ENCODE data around the gene PLEKHA5.
"Not testable (repeated sequence)": the region's sequence is repeated elsewhere in the genome, so short reads cannot be mapped to it uniquely, and the experiment has no call there.

The PLEKHA5 gene

DNA sequence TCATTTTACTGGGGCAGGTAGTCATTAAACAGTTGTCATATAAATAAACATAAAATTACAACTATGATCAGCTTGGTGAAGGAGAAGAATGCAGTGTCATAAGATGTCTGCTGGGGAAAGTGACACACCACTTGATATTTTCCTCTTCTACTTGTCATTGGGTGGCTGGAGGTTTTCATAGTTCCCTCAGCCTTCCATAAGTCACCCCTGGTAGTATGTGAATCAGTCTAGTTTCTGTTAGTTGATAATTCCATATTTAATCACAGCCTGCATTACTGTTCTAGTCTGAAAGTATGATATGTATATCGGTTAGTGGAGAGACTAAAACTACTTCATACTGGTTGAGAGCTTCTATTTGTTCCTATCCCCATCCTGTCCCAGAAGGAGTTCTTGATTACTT, 38.2 kb downstream of the PLEKHA5 start:
- DNase-seq (ENCODE audit: low spot score): no peak

DNA sequence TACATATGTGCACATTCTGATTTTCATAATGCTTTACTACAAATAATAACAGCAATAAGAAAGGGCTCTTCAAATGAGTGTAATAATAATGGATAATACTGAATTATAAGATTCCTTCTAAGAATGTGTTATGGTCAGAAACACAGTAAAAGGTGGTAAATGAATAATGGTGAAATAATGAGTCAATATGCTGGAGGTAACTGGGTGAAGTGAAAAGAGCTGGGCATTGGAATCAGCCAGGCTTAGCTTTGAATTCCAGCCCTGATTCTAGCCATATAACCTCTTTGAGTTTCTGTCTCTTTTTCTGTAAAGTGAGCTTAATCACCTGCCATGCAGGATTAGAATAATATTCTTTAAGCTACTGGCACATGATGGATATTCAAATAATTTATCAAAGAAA, 39.1 kb downstream of the PLEKHA5 start:
- DNase-seq (ENCODE audit: low spot score): no peak

DNA sequence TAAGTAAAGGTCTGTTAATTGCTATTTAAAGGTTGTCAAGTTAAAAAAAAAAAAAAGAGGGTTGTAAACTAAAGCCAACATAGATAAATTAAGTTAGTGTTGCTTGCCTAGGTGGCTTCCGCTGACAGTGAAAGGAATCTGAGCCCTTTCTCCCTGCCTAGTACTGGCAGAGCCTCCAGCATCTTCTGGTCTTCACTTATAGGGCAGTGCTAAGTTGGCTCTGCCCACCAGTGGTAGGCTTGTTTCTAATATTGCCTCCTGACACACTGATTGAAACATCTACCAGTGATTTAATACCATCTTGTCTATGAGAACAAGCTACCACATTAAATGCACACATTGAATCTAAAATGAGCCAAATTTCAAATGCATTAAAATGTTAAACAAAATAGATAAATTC, 39.7 kb downstream of the PLEKHA5 start:
- DNase-seq (ENCODE audit: low spot score): no peak

DNA sequence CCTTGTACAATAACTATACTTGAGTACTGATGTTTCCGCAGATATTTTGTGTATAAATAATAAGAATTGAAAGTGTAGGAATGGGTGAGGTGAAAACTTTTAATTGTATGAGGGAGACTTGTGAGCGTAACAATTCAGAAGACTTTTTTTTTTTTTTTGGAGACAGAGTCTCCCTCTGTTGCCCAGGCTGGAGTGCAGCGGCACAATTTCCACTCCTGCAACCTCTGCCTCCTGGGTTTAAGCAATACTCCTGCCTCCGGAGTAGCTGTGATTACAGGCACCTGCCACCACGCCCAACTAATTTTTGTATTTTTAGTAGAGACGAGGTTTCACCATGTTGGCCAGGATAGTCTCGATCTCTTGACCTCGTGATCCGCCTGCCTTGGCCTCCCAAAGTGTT, 40.8 kb downstream of the PLEKHA5 start:
- DNase-seq (ENCODE audit: low spot score): not testable (repeated sequence)

DNA sequence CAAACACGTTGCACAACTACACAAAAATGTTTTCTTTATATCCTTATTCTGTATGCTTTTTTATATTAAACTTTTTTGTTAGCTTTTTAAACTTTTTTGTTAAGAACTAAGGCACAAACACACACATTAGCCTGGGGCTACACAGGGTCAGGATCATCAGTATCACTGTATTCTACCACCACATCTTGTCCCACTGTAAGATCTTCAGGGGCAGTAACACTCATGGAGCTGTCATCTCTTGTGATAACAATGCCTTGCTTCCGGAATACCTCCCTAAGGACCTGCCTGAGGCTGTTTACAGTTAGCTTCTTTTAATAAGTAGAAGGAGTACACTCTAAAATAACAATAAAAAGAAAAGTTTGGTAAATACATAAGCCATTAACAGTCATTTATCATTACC, 42.2 kb downstream of the PLEKHA5 start:
- no peak for DNase-seq (ENCODE audit: low spot score)

DNA sequence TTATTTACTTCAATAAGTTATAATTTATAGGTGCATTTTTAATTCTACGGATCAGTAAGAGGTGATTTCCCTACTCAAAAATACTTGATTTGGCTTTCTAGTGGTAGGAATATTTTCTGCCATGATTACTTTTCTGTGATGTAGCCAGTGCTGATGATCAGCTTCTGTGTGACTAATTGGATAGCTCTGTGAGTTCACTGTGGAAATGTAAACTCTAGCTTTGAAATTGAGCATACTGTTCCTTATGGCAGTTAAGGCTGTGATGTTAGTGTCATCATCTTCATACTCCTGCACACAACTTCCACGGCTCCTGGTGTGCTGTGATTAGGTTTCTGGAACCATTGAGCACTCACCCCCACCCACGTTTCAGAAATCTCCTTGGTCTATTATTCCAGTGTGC, 48.2 kb downstream of the PLEKHA5 start:
- DNase-seq (ENCODE audit: low spot score): no peak

DNA sequence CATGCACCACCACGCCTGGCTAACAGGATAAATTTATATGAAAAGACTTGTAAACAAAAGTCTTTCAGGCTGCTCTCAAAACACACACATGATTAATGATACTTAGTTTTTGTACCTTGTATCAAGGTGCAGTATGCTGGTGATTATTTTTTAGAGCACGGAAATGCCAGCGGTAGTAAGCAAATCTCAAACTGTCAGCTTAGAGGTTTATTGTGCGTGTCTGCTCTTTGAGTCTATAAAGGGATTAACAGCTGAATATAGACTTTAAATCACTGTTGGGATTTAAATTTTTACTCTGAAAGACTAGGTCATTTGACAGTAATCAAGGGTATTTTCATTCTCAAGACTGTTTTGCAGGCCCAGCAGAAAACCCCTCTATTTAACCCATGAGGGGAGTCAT, 50.5 kb downstream of the PLEKHA5 start:
- no peak for DNase-seq (ENCODE audit: low spot score)

DNA sequence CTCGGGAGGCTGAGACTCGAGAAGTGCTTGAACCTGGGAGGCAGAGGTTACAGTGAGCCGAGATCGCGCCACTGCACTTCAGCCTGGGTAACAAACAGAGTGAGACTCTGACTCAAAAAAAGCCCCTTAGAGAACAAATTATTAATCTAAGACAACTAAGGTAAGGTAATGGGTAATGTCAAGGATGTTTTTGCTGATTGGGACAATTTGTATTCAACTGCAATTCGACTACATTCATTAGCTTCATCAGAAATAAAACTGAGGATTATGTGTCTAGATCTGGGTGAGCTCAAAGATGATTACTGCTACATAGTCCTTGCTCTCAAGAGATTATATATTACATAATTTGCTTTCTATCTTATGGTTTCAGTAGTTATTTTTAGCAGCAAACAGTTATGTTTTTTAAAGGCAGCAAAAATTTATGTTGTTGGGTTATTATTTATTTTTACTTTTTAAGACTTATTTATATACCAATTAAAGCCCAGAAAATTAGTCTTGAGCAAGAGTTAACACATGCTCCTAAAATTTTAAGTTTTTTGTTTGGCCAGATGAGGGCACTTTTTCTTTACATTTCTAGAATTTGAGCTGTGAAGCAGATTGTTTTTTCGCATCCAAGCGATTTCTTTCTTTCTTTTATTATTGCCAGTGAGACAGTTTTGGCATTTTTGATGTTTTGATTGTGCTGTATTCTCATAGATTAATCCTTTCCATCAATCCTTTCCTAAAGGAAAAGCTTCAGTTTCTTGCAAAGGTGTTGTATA, 52.3 kb downstream of the PLEKHA5 start:
- DNase-seq (ENCODE audit: low spot score): no peak

DNA sequence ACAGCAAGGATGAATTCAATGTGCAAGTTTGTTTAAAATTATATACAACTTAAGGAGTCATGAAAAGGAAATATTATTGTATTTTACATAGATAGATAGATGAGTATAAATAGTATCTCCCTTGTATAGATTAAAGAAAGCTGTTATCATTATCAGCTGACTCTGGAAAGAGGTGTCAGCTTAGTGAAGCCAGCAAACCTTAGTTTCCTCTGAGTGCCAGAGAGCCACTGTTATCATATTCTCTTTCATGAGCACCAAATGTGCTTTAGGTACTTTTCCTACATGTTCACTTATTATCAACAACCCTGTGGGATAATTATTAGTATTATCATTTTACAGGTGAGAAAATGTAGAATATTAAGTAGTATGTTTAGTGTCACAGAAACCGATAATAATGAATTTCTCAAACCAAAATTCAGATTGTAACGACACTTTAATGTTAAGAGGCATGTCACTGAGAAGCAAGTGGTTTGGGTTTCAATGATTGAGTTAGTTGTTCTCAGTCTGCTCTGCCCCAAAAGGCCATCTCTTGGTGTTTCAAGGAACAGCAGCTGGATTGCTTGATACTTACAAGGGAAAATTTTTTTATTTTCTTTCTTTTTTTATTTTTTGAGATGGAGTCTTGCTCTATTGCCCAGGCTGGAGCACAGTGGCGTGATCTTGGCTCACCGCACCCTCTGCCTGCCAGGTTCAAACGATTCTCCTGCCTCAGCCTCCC, 53.7 kb downstream of the PLEKHA5 start:
- no peak for DNase-seq (ENCODE audit: low spot score)

DNA sequence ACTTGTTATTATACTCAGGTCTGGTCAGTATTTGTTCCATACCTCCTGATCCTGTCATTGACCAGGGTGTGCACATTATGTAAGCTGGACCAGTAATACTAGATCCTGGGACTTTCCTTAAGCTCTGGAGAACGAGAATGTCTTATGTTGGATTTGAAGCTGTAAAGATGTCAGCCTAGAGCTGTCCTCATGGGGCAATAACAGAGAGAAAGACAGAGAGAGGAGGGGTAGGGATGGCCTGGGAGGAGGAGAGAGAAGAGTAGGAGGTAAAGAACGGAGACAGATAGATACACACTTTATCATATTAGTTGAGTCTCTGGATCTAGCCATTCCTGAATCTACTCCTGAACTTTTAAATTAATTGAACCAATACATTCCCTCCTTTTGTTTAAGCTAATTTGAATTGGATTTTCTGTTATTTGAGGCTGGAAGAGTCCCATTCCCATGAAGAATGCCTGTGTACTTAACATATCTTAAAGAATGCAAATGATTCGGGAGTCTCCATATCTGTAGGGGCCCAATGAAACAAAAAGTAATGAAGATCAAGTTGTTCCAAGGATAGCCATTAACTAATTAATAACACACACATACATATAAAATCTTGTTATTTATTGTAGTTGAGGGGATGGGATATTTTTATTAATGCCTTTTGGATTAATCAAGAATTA, 55.9 kb downstream of the PLEKHA5 start:
- DNase-seq (ENCODE audit: low spot score): no peak

DNA sequence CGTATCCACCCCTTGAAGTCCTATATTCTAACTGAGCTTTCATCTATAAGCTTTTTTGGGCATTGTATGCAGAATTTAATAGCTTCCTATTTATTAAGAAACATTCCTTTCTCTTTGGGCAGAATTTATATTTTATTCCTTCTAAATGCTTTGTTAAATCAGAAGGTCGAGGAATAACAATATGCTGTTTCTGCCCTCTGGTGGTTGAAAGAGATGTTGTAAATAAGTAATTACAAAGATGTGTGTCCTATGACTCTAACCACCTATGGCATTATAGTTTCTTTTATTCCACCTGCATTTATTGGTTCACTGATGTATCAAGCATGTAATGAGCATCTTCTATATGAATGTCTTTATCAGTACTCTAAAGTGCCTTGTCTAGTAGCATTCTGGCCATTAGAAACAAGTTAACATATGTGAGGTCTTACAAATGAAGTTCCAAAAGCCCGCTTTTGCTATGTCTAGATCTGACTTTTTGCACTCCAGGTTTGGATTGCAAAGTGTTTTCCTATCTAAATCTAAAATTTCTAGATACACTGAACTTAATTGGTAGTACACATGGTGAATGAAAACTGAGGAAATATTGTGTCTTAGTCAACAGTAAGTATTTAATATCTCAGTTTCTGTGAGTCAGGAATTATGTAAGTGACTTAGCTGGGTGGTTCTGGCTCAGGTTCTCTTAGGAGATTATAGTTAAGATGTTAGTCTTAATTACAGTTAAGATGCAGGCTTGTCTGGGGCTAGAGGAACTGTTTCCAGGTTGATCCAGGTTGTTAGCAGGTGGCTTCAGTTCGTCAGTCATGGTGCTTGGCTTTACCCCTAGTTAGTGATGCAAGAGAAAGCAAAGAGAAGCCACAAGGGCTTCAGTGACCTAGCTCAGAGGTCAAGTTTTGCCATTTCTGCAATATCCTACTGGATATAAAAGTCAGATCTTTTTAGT, 57.5 kb downstream of the PLEKHA5 start:
- DNase-seq (ENCODE audit: low spot score): no peak

DNA sequence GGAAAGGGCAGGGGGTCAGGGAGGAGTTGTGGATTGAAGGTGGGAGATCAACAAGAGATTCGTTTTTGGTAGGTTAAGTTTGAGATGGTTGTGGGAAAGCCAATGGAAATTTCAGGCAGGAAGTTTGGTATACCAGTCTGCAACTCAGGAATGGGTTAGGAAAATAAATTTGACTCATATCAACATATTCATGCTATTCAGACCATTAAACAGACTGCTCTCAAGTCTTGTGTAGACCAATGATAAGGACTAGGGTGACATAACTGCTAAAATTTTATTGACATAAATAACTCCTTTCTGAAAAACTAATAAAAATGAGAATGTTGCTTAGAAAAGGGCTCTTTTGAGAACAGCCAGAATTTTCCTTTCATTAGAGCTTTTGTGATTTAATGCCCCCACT, 60.0 kb downstream of the PLEKHA5 start:
- no peak for DNase-seq (ENCODE audit: low spot score)

DNA sequence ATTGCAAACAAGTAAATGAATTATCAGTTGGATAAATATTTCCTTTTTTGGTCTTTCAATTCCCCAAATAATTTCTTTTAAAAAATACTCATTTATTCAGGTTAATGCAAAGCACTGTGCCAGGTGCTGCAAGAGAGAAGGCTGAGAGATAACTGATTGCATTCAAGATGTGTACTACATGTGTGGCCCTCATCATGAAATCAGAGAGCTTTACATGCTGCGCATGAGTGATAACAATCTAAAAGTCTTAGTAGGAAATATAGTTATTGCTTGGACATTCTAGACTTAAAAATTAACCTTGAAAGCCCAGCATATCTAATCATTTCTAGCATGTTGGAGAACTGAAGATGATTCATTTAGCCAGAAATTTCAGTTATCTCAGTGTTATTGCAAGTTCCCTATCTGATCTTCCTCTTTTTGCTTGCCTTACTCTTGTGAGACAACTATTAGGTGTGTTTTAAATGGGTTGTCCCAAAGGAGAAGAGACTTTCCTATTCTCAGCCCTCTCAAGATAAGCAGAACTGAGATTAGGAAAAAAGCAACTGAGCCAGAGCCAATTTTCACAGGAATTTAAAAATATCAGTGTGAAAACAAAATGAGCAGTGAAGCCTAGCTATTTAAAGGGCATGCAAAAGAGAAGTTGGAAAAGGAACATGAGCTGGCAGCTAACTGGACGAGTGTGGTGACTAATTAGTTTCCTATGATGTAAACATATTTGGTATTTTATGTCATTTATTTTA, 60.9 kb downstream of the PLEKHA5 start:
- no peak for DNase-seq (ENCODE audit: low spot score)

DNA sequence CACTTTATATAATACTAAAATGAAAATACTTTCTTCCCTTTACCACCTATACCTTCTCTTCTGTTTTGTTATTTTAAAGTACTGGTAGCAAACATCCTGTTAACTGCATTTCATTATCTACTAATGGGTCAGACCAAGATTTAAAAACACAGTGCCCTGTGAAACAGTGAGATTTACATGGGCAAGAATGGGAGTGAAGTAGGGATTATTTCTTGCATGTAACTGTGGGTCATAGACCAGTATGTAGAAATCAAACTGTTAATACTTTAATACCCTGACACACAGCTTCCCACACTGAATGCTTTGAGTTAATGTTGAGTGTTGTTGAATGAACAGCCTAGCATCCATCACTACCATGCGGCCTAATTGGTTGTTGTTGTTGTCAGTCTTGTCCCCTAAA, 61.6 kb downstream of the PLEKHA5 start:
- no peak for DNase-seq (ENCODE audit: low spot score)

DNA sequence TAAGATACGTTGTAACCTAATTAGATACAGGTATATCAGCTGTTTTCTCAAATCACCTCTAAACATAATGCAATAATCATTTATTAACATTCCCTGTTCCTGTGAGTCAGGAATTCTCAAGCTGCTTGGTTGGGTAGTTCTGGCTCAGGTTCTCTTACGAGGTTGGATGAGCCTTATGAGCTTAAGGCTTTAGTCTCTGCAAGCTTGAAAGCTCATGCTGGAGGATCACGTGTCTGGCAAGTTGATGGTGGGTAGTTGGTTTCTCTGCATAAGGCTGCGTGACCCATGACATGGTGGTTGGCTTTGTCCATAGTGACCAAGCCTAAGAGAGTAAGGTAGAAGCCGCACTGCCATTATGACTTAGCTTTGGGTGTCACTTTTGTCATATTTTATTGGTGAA, 62.0 kb downstream of the PLEKHA5 start:
- no peak for DNase-seq (ENCODE audit: low spot score)

DNA sequence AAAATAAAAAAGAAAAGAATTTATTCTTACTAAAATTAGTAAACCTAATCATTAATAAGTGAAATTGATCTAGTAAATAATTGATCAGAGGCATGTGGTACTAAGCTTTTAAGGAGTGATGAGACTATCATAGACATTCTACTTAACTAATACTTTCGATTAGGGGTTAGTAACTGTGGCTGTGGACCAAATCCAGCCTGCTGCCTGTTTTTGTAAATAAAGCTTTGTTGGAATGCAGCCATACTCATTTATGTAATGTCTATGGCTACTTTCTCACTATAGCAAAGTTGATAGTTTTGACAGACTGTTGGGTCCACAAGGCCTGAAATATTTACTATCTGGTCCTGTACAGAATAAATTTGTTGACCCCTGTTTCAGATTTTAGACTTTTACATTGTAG, 63.2 kb downstream of the PLEKHA5 start:
- DNase-seq (ENCODE audit: low spot score): no peak

DNA sequence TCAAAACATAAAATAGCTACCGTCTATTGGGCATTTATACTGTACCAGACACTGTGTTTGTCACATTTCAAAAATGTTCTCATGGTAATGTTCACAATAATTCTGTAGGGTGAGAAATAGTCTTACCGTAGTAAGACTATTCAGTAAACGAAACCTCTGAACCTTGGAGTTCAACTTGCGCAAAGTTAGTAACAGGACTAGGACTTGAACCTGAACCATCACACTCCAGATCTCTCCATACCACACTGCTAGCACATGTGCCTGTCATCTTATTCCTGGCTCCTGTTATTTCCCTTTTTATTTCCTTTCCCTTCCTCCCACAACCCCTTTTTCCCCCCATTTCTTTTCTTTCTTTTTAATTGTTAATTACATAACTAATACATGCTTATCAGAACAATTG, 65.4 kb downstream of the PLEKHA5 start:
- DNase-seq (ENCODE audit: low spot score): no peak

DNA sequence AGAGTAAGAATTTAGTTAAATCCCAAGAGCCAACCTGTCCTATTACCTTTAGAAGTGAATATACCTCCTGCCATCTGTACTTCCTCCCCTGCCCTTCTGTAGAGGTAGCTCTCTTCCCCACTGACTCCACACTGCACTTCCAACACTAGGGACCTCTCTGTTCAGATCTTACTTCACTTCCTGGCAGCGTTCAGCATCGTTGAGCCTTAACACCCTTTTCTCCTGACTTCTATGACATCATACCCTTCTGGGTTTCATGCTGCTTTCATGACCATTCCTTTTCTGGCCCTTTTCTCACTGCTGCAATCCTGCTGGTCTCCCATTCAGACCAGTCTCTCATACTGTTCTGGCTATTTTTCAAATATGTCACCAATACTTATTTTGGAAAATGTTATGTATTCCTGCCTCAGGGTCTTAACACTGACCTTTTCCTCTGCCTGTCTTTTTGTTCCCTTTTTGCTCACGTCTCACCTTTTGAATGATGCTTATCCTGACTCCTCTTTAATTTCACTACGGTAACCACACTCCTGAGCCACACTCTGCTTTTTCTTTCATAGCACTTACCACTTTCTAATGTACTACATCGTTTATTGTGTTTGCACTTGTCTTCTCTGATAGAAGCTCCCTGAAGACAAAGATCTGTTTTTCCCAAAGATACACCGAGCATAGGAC, 67.6 kb downstream of the PLEKHA5 start:
- no peak for DNase-seq (ENCODE audit: low spot score)

DNA sequence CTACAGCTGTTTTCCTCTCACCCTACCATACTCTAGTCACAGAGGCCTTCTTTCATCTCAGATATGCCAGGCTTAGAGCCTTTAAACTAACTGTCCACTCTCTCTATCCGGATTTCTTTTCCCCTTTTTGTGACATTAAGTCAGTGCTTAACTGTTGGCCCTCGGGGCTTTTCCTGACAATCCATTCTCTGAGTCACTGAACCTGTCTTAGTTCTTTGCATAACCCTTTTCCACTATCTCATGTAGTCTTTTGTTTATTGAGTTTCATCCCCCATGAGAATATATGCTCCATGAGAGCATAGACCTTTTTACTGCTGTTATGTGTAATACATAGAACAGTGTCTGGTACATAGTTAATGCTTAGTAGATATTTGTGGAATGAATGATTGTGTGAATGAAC, 68.7 kb downstream of the PLEKHA5 start:
- DNase-seq (ENCODE audit: low spot score): no peak

DNA sequence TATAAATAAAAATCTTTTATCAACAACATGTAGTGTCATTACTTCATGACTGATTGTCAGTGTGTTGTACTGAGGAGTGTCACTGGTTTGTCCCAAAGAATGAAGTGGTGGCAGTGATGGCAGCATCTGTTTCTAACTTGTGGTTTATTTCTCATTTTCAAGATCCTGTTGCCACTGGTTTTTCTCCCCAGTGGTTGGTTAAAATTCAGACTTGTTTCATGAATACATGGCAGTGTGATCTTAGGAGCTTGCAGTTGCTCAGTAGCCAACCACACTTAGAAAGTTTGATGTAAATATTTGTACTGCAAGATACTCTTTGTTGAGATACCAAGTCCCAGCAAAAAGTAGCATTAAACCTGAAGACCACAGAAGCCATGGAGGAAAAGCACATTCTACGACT, 69.8 kb downstream of the PLEKHA5 start:
- no peak for DNase-seq (ENCODE audit: low spot score)

DNA sequence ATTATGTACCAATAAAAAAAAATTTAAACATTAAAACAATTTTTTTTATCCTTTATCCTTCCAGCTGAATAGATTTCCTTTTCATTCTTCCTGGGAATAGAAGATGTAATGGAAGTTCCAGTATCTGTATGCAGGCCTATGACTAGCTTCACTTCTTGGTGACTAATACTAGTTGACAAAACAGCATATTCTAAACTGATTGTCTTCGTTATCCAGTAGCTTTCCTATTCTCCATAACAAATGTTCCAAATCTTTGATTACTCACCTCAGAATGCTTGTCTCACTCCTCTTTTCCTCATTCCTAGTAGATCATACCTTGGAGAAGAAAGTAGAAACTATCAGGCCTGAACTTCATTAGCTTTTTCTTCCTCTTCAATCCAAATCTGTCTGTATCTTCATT, 70.7 kb downstream of the PLEKHA5 start:
- DNase-seq (ENCODE audit: low spot score): no peak
